SJCRH30 (cell line): ENCODE measurements around the gene PROKR1. TPM values are rescaled to one million over a fixed set of nuclear protein-coding genes. Genes with fewer than 3 reads are reported as not detected.
"Not testable (repeated sequence)": the region's sequence is repeated elsewhere in the genome, so short reads cannot be mapped to it uniquely, and the experiment has no call there.

Experiments
- DNase-seq, 2 experiments: peaks; one replicate each; pipeline ENCODE4 v3.0.0-alpha.2; 2015 to 2020
- H3K27ac ChIP-seq: fragments of 250-450 bp; sonication (Bioruptor Pico); 2 replicates; pipeline ENCODE4 v1.5.1; 2020; ENCODE audit warnings: mild to moderate bottlenecking, moderate library complexity
- H3K27me3 ChIP-seq: fragments of 250-450 bp; sonication (Bioruptor Pico); 2 replicates; pipeline ENCODE4 v1.5.1; 2020; ENCODE audit warnings: mild to moderate bottlenecking, moderate library complexity
- H3K36me3 ChIP-seq: fragments of 250-450 bp; sonication (Bioruptor Pico); 2 replicates; pipeline ENCODE4 v1.5.1; 2020; ENCODE audit warnings: mild to moderate bottlenecking, moderate library complexity
- H3K4me1 ChIP-seq: fragments of 250-450 bp; sonication (Bioruptor Pico); 2 replicates; pipeline ENCODE4 v1.5.1; 2020; ENCODE audit warnings: mild to moderate bottlenecking, moderate library complexity
- H3K4me3 ChIP-seq: fragments of 250-450 bp; sonication (Bioruptor Pico); 2 replicates; pipeline ENCODE4 v1.5.1; 2020; ENCODE audit warnings: mild to moderate bottlenecking, moderate library complexity
- H3K9me3 ChIP-seq: fragments of 250-450 bp; sonication (Bioruptor Pico); replicated peaks from 2 replicates; pipeline ENCODE4 v1.5.1; 2020; ENCODE audit warnings: mild to moderate bottlenecking, moderate library complexity
- total RNA-seq: library from RNA; depleted of rRNA; stranded (reverse); fragments of >200 nt; shearing (Covaris generic); gene quantifications from 2 replicates; pipeline ENCODE4 v1.2.3, GENCODE V29; 2014

Gene PROKR1
- total RNA-seq, 1 experiment from 2014 or later, result not detected

DNA sequence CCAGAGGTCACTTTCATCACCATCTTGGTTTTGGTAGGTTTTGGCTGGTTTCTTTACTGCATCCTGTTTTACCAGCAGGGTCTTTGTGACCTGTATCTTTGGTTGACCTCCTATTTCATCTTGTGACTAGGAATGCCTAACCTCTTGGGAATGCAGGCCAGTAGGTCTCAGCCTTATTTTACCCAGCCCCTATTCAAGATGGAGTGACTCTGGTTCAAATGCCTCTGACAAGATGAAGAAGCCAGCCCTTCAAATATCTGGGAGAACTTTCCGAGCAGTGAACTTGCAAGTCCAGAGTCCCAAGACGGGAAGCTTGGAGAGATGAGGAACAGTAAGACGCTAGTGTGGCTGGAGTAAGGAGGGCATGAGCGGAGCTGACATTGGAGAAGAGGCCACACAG is 28.6 kb downstream of the PROKR1 start:
- no peak for DNase-seq
- peaks cover 13% of the 10 kb centered on the region for H3K9me3 ChIP-seq

DNA sequence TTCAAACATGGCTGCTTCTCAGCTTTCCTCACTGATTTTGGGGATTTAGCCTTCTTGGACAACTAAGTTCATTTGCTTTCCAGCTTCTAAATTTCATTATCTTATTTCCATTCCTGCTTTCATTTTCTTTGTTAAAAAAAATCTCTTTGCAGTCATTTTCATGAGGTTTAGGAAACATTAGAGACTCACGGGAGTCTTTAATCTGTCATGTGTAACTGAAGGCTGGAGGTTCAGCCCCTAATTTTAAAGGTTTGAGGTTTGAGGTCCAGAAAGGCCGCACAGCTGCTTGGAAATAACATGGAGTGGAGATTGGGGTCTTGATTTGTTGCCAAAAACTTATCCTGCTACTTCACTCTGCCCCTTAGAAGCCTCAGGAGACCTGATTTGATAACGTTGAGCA is 30.3 kb downstream of the PROKR1 start:
- H3K4me1 ChIP-seq, result no peaks in the 10 kb centered on the region
- H3K27ac ChIP-seq, result no peak overlapping the region

More for the DNA sequence above, 28.6 kb downstream of the PROKR1 start:
- Histone ChIP-seq H3K4me1 (no peaks in the 10 kb centered on the region), H3K4me3 (no peak overlapping the region), H3K27me3 (no peaks in the 10 kb centered on the region), H3K27ac (no peak overlapping the region), H3K36me3 (no peaks in the 10 kb centered on the region)

DNA sequence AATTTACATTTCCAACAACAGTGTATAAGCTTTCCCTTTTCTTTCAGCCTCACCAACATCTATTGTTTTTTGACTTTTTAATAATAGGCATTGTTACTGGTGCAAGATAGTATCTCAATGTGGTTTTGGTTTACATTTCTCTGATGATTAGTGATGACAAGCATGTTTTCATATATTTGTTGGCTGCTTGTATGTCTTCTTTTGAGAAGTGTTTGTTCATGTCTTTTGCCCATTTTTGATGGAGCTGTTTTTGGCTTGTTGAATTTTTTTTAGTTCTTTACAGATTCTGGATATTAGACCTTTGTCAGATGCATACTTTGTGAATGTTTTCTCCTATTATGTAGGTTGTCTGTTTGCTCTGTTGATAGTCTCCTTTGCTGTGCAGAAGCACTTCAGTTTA is 32.1 kb downstream of the PROKR1 start:
- no peaks in the 10 kb centered on the region for H3K27me3 ChIP-seq
- DNase-seq, result no peak
- no peaks in the 10 kb centered on the region for H3K4me1 ChIP-seq
- no peaks in the 10 kb centered on the region for H3K36me3 ChIP-seq
- H3K9me3 ChIP-seq, result peaks cover 9% of the 10 kb centered on the region
- no peak overlapping the region for H3K4me3 ChIP-seq
- H3K27ac ChIP-seq, result no peak overlapping the region

More for the DNA sequence above, 30.3 kb downstream of the PROKR1 start:
- peak in 1 of 2 experiments; percentile 19 for DNase-seq
- no peaks in the 10 kb centered on the region for H3K27me3 ChIP-seq
- no peak overlapping the region for H3K4me3 ChIP-seq
- H3K36me3 ChIP-seq, result no peaks in the 10 kb centered on the region
- peaks cover 9% of the 10 kb centered on the region for H3K9me3 ChIP-seq

DNA sequence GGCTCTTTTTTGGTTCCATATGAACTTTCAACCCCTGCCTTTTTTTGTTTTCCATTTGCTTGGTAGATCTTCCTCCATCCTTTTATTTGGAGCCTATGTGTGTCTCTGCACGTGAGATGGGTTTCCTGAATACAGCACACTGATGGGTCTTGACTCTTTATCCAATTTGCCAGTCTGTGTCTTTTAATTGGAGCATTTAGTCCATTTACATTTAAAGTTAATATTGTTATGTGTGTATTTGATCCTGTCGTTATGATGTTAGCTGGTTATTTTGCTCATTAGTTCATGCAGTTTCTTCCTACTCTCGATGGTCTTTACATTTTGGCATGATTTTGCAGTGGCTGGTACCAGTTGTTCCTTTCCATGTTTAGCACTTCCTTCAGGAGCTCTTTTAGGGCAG is 34.5 kb downstream of the PROKR1 start:
- not testable (repeated sequence) for H3K4me1 ChIP-seq, H3K27me3 ChIP-seq, H3K4me3 ChIP-seq, DNase-seq, H3K36me3 ChIP-seq, H3K27ac ChIP-seq, H3K9me3 ChIP-seq

DNA sequence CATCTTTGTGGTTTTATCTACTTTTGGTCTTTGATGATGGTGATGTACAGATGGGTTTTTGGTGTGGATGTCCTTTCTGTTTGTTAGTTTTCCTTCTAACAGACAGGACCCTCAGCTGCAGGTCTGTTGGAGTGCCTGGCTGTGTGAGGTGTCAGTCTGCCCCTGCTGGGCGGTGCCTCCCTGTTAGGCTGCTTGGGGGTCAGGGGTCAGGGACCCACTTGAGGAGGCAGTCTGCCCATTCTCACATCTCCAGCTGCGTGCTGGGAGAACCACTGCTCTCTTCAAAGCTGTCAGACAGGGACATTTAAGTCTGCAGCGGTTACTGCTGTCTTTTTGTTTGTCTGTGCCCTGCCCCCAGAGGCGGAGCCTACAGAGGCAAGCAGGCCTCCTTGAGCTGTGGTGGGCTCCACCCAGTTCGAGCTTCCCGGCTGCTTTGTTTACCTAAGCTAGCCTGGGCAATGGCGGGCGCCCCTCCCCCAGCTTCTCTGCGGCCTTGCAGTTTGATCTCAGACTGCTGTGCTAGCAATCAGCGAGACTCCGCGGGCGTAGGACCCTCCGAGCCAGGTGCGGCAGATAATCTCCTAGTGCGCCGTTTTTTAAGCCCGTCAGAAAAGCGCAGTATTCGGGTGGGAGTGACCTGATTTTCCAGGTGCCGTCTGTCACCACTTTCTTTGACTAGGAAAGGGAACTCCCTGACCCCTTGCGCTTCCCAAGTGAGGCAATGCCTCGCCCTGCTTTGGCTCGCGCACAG is 36.0 kb downstream of the PROKR1 start:
- H3K9me3 ChIP-seq, H3K27ac ChIP-seq, H3K4me3 ChIP-seq, H3K4me1 ChIP-seq, DNase-seq, H3K36me3 ChIP-seq, H3K27me3 ChIP-seq: not testable (repeated sequence)

DNA sequence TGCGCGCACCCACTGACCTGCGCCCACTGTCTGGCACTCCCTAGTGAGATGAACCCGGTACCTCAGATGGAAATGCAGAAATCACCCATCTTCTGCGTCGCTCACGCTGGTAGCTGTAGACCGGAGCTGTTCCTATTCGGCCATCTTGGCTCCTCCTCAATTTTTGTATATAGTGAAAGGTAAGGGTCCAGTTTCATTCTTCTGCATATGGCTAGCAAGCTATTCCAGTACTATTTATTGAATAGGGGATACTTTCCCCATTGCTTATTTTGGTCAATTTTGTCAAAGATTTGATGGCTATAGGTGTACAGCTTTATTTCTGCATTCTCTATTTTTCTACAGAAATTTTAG is 36.5 kb downstream of the PROKR1 start:
- not testable (repeated sequence) for H3K36me3 ChIP-seq, H3K27me3 ChIP-seq, H3K4me3 ChIP-seq, H3K4me1 ChIP-seq, DNase-seq, H3K9me3 ChIP-seq, H3K27ac ChIP-seq

DNA sequence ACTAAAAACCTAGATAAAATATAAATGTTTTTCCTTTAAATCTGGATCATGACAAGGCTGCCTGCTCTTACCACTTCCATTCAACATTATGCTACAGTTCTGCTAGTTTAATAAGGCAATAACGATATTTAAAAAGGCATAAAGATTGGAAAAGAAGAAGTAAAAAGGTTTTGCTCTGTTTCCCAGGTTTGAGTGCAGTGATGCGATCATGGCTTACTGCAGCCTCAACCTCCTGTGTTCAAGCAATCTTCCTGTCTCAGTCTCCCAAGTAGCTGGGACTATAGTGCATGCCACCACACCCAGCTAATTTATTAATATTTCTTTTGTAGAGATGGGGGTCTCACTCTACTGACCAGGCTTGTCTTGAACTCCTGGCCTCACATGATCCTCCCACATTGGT is 40.8 kb downstream of the PROKR1 start:
- Histone ChIP-seq H3K4me3 (no peak overlapping the region), H3K4me1 (no peaks in the 10 kb centered on the region), H3K36me3 (no peaks in the 10 kb centered on the region; the same call in 1 of the 2 replicates), H3K9me3 (no peaks in the 10 kb centered on the region), H3K27me3 (no peaks in the 10 kb centered on the region), H3K27ac (no peak overlapping the region)
- no peak for DNase-seq

DNA sequence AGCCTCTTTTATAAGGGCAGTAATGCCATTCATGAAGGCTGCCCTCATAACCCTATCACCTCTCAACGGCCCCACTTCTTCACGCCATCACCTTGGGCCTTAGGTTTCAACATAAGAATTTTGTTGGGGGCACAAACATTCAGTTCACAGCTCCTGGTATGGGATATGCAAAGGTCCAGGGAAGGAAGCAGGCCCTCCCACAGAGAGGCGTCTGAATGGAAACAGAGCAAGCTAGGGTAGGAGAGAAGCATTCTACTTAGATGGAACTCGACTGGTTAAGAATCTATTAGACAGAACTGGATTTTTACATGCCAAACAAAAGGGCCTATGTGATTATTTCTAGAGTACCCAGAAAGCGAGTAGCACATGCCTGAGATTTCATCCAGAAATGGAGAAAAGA is 42.8 kb downstream of the PROKR1 start:
- no peak for DNase-seq
- H3K4me3 ChIP-seq, result no peak overlapping the region
- H3K27ac ChIP-seq, result no peak overlapping the region
- H3K36me3 ChIP-seq, result no peaks in the 10 kb centered on the region; the same call in 1 of the 2 replicates
- H3K9me3 ChIP-seq, result no peaks in the 10 kb centered on the region
- no peaks in the 10 kb centered on the region for H3K27me3 ChIP-seq
- H3K4me1 ChIP-seq, result no peaks in the 10 kb centered on the region

DNA sequence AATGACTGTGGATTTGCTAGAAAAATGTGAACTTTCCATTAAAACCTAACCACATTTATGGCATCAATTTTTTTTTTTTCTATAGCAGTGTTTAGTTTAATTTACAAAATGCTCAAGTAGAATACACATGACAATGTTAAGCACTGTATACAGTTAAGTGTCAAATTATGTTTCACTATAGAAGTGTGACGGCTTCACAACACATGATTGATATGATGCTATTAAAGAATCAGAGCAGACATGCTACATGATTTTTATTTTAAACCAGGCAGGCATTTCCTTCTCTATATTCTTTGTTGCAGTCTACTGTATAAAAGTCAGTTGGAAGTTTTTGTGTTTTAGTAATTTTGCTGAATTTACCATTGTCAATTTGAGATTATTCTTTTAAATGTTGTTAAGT is 43.6 kb downstream of the PROKR1 start:
- H3K36me3 ChIP-seq, result no peaks in the 10 kb centered on the region; the same call in 1 of the 2 replicates
- H3K27me3 ChIP-seq, result no peaks in the 10 kb centered on the region
- no peak overlapping the region for H3K27ac ChIP-seq
- DNase-seq, result no peak
- H3K4me3 ChIP-seq, result no peak overlapping the region
- H3K4me1 ChIP-seq, result no peaks in the 10 kb centered on the region
- H3K9me3 ChIP-seq, result no peaks in the 10 kb centered on the region

DNA sequence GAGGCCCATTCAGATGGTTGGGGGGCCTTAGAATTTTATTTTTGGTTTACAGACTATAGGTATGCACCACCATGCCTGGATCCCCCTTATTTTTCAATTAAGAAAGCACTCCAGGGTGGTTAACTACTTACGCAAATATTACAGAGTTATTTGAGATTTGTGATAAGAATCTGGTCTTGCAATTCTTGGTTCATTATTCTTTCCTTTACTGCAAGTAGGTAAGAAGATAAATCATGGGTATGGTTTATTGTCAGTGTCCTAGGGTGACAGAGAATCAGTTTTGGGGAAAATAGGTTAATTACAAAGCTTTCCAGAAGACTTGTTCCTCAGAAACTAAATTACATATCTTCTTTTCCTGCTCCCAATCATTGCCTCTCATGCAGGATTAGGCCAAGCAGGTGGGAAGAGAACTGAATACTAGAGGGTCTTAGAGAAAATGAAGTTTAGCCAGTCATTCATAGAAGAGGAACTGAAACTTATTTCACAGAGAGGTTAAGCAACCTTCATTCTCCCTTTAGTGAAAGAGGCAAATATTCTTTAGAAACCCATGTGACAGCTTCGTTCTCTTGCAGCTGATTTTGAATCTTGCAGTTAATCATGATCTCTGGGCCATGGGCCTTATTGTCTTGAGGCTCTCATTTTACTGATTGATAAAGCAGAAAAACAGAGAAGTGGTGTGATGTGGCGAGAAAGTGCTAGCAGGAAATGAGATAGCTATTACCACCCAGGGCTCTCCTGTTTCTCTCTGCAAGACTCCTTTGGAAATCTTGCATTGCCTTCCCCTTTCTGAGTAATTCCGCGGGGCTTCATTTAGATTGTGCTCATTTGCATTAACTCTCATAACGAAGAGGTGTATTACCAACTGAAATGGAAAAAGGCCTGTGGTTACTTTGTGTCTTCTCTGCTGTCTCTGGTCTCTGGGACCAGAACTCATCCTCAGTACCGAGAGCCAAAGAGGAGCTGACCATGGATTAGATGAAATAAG is 46.5 kb downstream of the PROKR1 start:
- Histone ChIP-seq H3K9me3 (no peaks in the 10 kb centered on the region), H3K27ac (no peak overlapping the region), H3K36me3 (no peaks in the 10 kb centered on the region; the same call in 1 of the 2 replicates), H3K4me1 (no peaks in the 10 kb centered on the region), H3K4me3 (no peak overlapping the region), H3K27me3 (no peaks in the 10 kb centered on the region)
- no peak for DNase-seq

DNA sequence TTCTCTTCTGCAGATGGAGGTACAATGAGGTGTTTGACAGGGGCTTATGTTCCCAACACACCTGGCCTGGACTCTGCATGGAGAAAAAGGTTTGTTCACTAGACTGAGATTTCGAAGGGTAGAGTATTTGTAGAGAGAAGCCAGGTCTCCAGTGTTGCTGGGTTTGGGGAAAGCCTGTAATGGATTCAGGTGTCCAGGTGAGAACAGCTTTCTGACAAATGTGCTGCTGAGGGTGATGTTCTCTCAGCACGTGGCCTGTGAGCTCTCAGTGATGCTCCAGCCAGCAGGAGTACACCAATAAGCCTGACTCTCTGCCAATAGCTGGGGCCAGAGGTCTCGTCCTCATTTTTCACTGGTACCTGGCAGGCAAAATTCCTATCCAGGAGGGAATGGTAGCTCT is 47.5 kb downstream of the PROKR1 start:
- H3K9me3 ChIP-seq, result 0 out of 2 replicates have a peak, but pooled peaks cover 2% of the 10 kb centered on the region
- H3K36me3 ChIP-seq, result no peaks in the 10 kb centered on the region; the same call in 1 of the 2 replicates
- no peaks in the 10 kb centered on the region for H3K4me1 ChIP-seq
- no peaks in the 10 kb centered on the region for H3K27me3 ChIP-seq
- H3K27ac ChIP-seq, result no peak overlapping the region
- no peak for DNase-seq
- no peak overlapping the region for H3K4me3 ChIP-seq

DNA sequence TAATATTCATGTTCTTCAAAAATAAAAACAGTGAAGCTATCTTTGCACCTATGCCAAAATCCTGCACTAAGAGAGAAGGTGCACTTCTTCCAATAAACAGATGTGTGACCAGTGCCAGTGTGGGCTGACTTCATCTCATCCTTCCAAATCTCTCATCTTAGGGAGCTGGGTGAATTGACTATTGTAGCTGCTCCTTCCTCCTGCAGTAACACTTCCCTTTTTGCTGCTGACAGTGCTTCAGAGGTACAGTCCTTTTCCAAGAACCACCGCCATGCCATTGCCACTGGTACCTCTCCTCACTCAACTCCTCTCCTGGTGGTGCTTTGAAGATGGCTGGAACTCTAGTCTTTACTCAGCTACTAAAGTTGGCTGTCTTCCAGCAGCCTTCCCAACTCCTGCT is 49.1 kb downstream of the PROKR1 start:
- no peak for DNase-seq
- Histone ChIP-seq H3K9me3 (peaks cover 3% of the 10 kb centered on the region; the same call in 1 of the 2 replicates), H3K36me3 (no peaks in the 10 kb centered on the region; the same call in 1 of the 2 replicates), H3K4me1 (no peaks in the 10 kb centered on the region), H3K27ac (no peak overlapping the region), H3K27me3 (no peaks in the 10 kb centered on the region), H3K4me3 (no peak overlapping the region)

DNA sequence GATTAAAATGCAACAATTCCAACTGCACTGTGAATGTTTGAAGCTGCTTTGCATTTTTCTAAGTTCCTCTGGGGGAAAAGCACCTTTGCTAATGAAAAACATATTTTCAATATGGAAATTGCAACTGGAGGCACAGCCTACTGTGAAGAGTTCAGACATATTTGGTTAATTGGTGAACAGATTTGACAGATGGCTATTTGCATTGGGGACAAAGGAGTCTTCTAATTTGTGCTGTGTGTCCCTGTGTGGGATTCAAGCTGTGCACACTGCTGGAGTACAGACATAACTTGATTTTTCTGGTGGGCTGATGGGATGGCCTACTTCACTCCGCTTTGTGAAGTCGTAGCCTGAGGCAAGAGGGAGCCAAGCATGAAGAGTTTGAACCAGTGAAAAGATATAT is 50.6 kb downstream of the PROKR1 start:
- H3K4me1 ChIP-seq, result no peaks in the 10 kb centered on the region
- H3K36me3 ChIP-seq, result no peaks in the 10 kb centered on the region
- H3K27ac ChIP-seq, result no peak overlapping the region
- peak in 1 of 2 experiments; percentile 17 for DNase-seq
- no peak overlapping the region for H3K4me3 ChIP-seq
- H3K9me3 ChIP-seq, result peaks cover 3% of the 10 kb centered on the region; the same call in 1 of the 2 replicates
- no peaks in the 10 kb centered on the region for H3K27me3 ChIP-seq

DNA sequence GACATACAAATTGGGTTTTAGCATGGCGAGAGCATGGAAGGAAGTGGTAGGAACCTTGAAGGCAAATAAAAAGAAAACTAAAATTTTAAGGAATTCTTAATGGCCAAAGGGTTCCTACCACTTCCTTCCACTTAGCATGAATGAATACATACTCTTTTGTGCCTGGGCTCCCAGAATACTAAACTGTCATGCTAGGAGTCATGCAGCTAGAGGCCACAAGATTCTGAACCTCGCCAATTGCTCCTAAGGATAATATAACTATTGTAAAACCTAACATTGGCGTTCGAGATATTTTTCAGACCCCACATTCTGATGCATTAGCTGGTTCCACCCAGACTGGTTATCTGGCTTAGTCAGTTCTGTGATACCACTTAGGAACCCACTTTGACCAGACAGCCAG is 52.6 kb downstream of the PROKR1 start:
- Histone ChIP-seq H3K27ac (no peak overlapping the region), H3K9me3 (peaks cover 7% of the 10 kb centered on the region; the same call in 1 of the 2 replicates), H3K36me3 (no peaks in the 10 kb centered on the region), H3K27me3 (no peaks in the 10 kb centered on the region), H3K4me3 (no peak overlapping the region), H3K4me1 (no peaks in the 10 kb centered on the region)
- no peak for DNase-seq

DNA sequence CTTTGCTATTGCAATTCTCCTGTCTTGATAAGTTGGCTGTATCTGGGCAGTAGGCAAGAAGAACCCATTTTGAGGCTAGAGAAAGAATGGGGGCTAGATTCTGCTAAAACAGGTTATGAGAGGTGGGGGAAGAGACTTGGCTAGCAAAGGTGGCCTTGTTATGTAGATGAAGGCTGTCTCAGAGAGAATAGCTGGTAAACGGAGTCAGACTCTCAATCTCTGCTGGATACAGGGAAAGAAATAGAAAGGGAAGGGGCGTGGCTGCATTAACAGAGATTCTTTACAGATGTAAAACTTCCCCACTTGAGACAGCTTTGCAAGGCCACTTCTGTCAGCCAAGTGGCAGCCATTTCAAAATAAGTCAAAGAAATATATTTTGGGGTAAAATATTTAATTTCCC is 53.2 kb downstream of the PROKR1 start:
- Histone ChIP-seq H3K27ac (no peak overlapping the region), H3K4me3 (no peak overlapping the region), H3K27me3 (no peaks in the 10 kb centered on the region), H3K9me3 (peaks cover 7% of the 10 kb centered on the region; the same call in 1 of the 2 replicates), H3K4me1 (no peaks in the 10 kb centered on the region), H3K36me3 (no peaks in the 10 kb centered on the region)
- DNase-seq, result no peak
